Mucosa of gallbladder (tissue), 1 donor: Measurements from ENCODE around the gene PHF2. TPM values are rescaled to one million over a fixed set of nuclear protein-coding genes. Genes with fewer than 3 reads are reported as not detected.

Source experiments
- DNase-seq: peaks from one replicate; pipeline ENCODE4 v3.0.0-alpha.2; 2020; ENCODE audit warnings: low spot score
- total RNA-seq: library from RNA; stranded (reverse); gene quantifications from one replicate; pipeline ENCODE4 v1.2.1, GENCODE V29; 2021
- donor health status: DM: no; HTN: no; CAD: no.

PHF2 gene
- total RNA-seq, 1 donor from 2014 or later = 31.0 TPM

- DNase-seq = no peak
These were observed 10.9 kb downstream of the PHF2 start for GRCh38 chr9:93587284-93587650.

- DNase-seq = no peak
These were observed 11.4 kb downstream of the PHF2 start for GRCh38 chr9:93587651-93588347.

GRCh38 chr9:93588641-93589609, 12.5 kb downstream of the PHF2 start:
- DNase-seq = no peak

- DNase-seq = no peak
These were observed 13.3 kb downstream of the PHF2 start for GRCh38 chr9:93589688-93590087.

- no peak for DNase-seq
These were observed 14.3 kb downstream of the PHF2 start for GRCh38 chr9:93590609-93591234.

GRCh38 chr9:93591301-93592007, 15.1 kb downstream of the PHF2 start:
- no peak for DNase-seq

- DNase-seq = no peak
These were observed 15.7 kb downstream of the PHF2 start for GRCh38 chr9:93592008-93592642.

GRCh38 chr9:93592643-93593021, 16.2 kb downstream of the PHF2 start:
- DNase-seq = no peak

- DNase-seq = no peak
These were observed 16.8 kb downstream of the PHF2 start for GRCh38 chr9:93593144-93593658.

- DNase-seq = no peak
These were observed 17.8 kb downstream of the PHF2 start for GRCh38 chr9:93594041-93594756.

- no peak for DNase-seq
These were observed 19.1 kb downstream of the PHF2 start for GRCh38 chr9:93595461-93595860.

GRCh38 chr9:93595861-93596365, 19.5 kb downstream of the PHF2 start:
- no peak for DNase-seq

GRCh38 chr9:93596399-93596798, 20.0 kb downstream of the PHF2 start:
- no peak for DNase-seq

- DNase-seq = no peak
These were observed 20.8 kb downstream of the PHF2 start for GRCh38 chr9:93597142-93597706.

- DNase-seq = no peak
These were observed 21.7 kb downstream of the PHF2 start for GRCh38 chr9:93597871-93598646.

- DNase-seq = no peak
These were observed 22.4 kb downstream of the PHF2 start for GRCh38 chr9:93598647-93599241.

GRCh38 chr9:93599571-93600403, 23.4 kb downstream of the PHF2 start:
- peak; percentile 33 for DNase-seq

GRCh38 chr9:93600504-93600903, 24.1 kb downstream of the PHF2 start:
- DNase-seq = no peak
